NCI-H2029 treated with DMSO at 0.1 percent for 48 hours (cell line): ENCODE results near the gene MTFR2.
"Not testable (repeated sequence)": the region's sequence is repeated elsewhere in the genome, so short reads cannot be mapped to it uniquely, and the experiment has no call there.

Experiments used
- DNase-seq: peaks from one replicate; lab custom pipeline; 2025; lab: John Stamatoyannopoulos, UW

The MTFR2 gene

GRCh38 chr6:136235233-136235564 lies 14.9 kb downstream of the MTFR2 start:
- DNase-seq = peak; percentile 77

- DNase-seq = no peak
Measured at GRCh38 chr6:136232701-136233100, 17.4 kb downstream of the MTFR2 start.

- DNase-seq = no peak
Measured at GRCh38 chr6:136230219-136230853, 19.8 kb downstream of the MTFR2 start.

- no peak for DNase-seq
Measured at GRCh38 chr6:136228814-136229213, 21.3 kb downstream of the MTFR2 start.

- no peak for DNase-seq
Measured at GRCh38 chr6:136226674-136227377, 23.3 kb downstream of the MTFR2 start.

- peak; percentile 15 for DNase-seq
Measured at GRCh38 chr6:136226027-136226673, 24.0 kb downstream of the MTFR2 start.

- no peak for DNase-seq
Measured at GRCh38 chr6:136225496-136225895, 24.6 kb downstream of the MTFR2 start.

- DNase-seq = not testable (repeated sequence)
Measured at GRCh38 chr6:136224974-136225373, 25.1 kb downstream of the MTFR2 start.

GRCh38 chr6:136216503-136217401 lies 33.4 kb downstream of the MTFR2 start:
- DNase-seq = no peak

- no peak for DNase-seq
Measured at GRCh38 chr6:136213853-136214252, 36.3 kb downstream of the MTFR2 start.

- DNase-seq = no peak
Measured at GRCh38 chr6:136213012-136213539, 37.0 kb downstream of the MTFR2 start.

GRCh38 chr6:136212608-136213007 lies 37.5 kb downstream of the MTFR2 start:
- DNase-seq = no peak

- DNase-seq = no peak
Measured at GRCh38 chr6:136210398-136211165, 39.5 kb downstream of the MTFR2 start.

- no peak for DNase-seq
Measured at GRCh38 chr6:136209496-136209895, 40.6 kb downstream of the MTFR2 start.

GRCh38 chr6:136208783-136209182 lies 41.3 kb downstream of the MTFR2 start:
- no peak for DNase-seq

GRCh38 chr6:136201732-136202131 lies 48.4 kb downstream of the MTFR2 start:
- no peak for DNase-seq

GRCh38 chr6:136192902-136193301 lies 57.2 kb downstream of the MTFR2 start:
- DNase-seq = no peak

GRCh38 chr6:136191606-136192312 lies 58.4 kb downstream of the MTFR2 start:
- no peak for DNase-seq

- no peak for DNase-seq
Measured at GRCh38 chr6:136189104-136189503, 61.0 kb downstream of the MTFR2 start.

GRCh38 chr6:136188486-136188885 lies 61.6 kb downstream of the MTFR2 start:
- no peak for DNase-seq

GRCh38 chr6:136186363-136186762 lies 63.7 kb downstream of the MTFR2 start:
- no peak for DNase-seq
